Measurements from ENCODE around the gene CEP135.

Gene CEP135

DNA sequence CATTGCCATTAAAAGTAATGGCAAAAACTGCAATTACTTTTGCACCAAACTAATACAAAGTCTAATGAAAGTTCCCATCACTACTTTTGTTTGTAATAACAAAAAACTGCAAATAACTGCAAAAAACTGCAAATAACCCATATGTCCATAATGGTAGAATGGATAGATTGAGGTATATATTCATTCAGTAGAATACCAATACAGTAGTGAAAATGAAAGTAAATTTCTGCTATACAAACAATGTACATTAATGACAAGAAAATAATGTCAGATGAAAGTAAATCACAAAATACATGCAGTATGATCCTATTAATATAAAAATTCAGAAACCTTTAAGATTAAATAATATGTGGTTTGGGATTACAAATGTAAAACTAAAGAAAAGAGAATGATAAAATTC is 41.3 kb upstream of the CEP135 start:
- H3K4me3 ChIP-seq (ENCODE audit: low read depth, low read length) = no peak overlapping the region
- no peak for DNase-seq (ENCODE audit: low read depth)
- TF ChIP-seq, protein P1, sequence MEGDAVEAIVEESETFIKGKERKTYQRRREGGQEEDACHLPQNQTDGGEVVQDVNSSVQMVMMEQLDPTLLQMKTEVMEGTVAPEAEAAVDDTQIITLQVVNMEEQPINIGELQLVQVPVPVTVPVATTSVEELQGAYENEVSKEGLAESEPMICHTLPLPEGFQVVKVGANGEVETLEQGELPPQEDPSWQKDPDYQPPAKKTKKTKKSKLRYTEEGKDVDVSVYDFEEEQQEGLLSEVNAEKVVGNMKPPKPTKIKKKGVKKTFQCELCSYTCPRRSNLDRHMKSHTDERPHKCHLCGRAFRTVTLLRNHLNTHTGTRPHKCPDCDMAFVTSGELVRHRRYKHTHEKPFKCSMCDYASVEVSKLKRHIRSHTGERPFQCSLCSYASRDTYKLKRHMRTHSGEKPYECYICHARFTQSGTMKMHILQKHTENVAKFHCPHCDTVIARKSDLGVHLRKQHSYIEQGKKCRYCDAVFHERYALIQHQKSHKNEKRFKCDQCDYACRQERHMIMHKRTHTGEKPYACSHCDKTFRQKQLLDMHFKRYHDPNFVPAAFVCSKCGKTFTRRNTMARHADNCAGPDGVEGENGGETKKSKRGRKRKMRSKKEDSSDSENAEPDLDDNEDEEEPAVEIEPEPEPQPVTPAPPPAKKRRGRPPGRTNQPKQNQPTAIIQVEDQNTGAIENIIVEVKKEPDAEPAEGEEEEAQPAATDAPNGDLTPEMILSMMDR (IDR thresholded peaks at IDR 0.05; ENCODE audit: low read depth, low read length, missing control alignments) = no peak

DNA sequence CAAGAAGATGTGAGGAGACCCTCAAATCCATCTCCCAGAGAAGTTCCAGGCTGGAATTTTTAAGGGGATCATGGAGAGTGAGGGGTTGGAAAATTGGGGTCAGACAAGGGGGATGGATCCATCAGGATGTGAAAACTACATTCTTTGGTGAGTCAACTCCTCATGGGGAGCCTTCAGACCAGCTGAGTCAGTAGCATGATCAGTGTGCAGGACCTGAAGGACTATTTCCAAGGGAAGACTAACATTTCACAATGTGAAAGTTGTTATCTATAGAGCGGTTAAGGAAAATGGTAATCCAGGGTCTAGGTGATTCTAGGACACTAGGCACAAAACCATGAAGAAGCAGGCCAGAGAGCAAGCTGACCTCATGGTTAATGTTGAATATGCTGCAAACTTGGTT is 38.6 kb upstream of the CEP135 start:
- TF ChIP-seq, protein P1 (IDR thresholded peaks at IDR 0.05; ENCODE audit: low read depth, low read length, missing control alignments) = no peak
- no peak overlapping the region for H3K4me3 ChIP-seq (ENCODE audit: low read depth, low read length)
- no peak for DNase-seq (ENCODE audit: low read depth)

- TF ChIP-seq, protein P1 (IDR thresholded peaks at IDR 0.05; ENCODE audit: low read depth, low read length, missing control alignments) = no peak
- DNase-seq (ENCODE audit: low read depth) = no peak
- H3K4me3 ChIP-seq (ENCODE audit: low read depth, low read length) = no peak overlapping the region
Measured at GRCh38 chr4:55912249-55912648, 36.5 kb upstream of the CEP135 start.

- H3K4me3 ChIP-seq (ENCODE audit: low read depth, low read length) = no peak overlapping the region
- TF ChIP-seq, protein P1 (IDR thresholded peaks at IDR 0.05; ENCODE audit: low read depth, low read length, missing control alignments) = no peak
- no peak for DNase-seq (ENCODE audit: low read depth)
Measured at GRCh38 chr4:55920571-55920970, 28.2 kb upstream of the CEP135 start.

GRCh38 chr4:55921093-55921492 is 27.7 kb upstream of the CEP135 start:
- DNase-seq (ENCODE audit: low read depth) = no peak
- H3K4me3 ChIP-seq (ENCODE audit: low read depth, low read length) = no peak overlapping the region
- TF ChIP-seq, protein P1 (IDR thresholded peaks at IDR 0.05; ENCODE audit: low read depth, low read length, missing control alignments) = no peak

DNA sequence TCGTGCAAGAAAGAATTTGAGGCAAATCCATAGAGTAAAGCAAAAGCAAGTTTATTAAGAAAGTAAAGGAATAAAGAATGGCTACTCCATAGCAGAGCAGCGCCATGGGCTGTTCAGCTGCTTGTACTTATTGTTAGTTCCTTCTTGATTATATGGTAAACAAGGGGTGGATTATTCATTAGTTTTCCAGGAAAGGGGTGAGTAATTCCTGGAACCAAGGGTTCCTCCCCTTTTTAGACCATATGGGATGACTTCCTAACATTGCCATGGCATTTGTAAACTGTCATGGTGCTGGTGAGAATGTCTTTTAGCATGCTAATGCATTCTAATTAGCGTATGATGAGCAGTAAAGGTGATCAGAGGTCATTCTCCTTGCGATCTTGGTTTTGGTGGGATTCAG is 23.5 kb upstream of the CEP135 start:
- H3K4me3 ChIP-seq (ENCODE audit: low read depth, low read length) = no peak overlapping the region
- TF ChIP-seq, protein P1 (IDR thresholded peaks at IDR 0.05; ENCODE audit: low read depth, low read length, missing control alignments) = no peak
- no peak for DNase-seq (ENCODE audit: low read depth)

DNA sequence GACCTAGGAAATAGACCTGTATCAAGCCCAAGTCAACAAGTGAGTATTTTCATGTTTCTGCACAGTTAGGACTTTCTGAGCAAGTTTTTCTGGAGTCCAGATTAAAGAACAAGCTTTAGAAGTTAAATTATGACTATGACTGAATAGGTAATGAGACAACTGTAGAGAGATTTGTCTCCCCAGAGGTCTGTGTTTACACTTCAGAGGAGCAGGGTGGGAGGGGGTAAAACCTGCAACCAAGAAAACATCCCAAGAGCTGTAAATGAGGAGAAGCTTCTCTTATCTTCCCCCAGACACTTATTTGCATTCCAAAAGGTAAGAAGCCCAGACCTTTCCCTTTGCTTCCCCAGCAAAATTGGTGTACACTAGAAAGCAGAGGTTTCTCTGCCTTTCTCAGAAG is 22.1 kb upstream of the CEP135 start:
- TF ChIP-seq, protein P1 (IDR thresholded peaks at IDR 0.05; ENCODE audit: low read depth, low read length, missing control alignments) = no peak
- DNase-seq (ENCODE audit: low read depth) = no peak
- H3K4me3 ChIP-seq (ENCODE audit: low read depth, low read length) = no peak overlapping the region

Data from GM12864 (cell line).